Cardiac fibroblast (primary cell): Measurements from ENCODE around the gene UNC93A.
"Not testable (repeated sequence)": the region's sequence is repeated elsewhere in the genome, so short reads cannot be mapped to it uniquely, and the experiment has no call there.

Experiments
- DNase-seq, 2 donors: peaks; one replicate each; pipeline versions ENCODE4 v3.0.0 to v3.0.0-alpha.2; 2010; ENCODE audit warnings: low read depth in 2 of 2
- H3K4me3 ChIP-seq, 2 donors: replicated peaks in 1 of 2; 1 replicate in 1 of 2; 2 replicates in 1 of 2; pipeline ENCODE4 v1.5.1; 2011; ENCODE audit warnings: low read depth in 2 of 2, low read length in 2 of 2, mild to moderate bottlenecking in 2 of 2, moderate library complexity in 1 of 2
- CTCF ChIP-seq: IDR thresholded peaks from one replicate; pipeline ENCODE4 v1.5.1; 2011; ENCODE audit warnings: low read depth, mild to moderate bottlenecking, low read length, inconsistent platforms

Gene UNC93A

GRCh38 chr6:167247814-167248595, 43.1 kb upstream of the UNC93A start:
- no peak for DNase-seq
- no peak for TF ChIP-seq CTCF
- no peak overlapping the region for H3K4me3 ChIP-seq

GRCh38 chr6:167248878-167249455, 42.1 kb upstream of the UNC93A start:
- not testable (repeated sequence) for H3K4me3 ChIP-seq, DNase-seq

GRCh38 chr6:167252271-167252670, 38.8 kb upstream of the UNC93A start:
- H3K4me3 ChIP-seq, result no peak overlapping the region
- DNase-seq, result no peak
- no peak for TF ChIP-seq CTCF

- DNase-seq, result no peak
- no peak overlapping the region for H3K4me3 ChIP-seq
- no peak for TF ChIP-seq CTCF
These were observed 35.1 kb upstream of the UNC93A start for GRCh38 chr6:167255918-167256553.

GRCh38 chr6:167258646-167259045, 32.5 kb upstream of the UNC93A start:
- H3K4me3 ChIP-seq, result no peak overlapping the region
- TF ChIP-seq CTCF, result no peak
- no peak for DNase-seq

GRCh38 chr6:167266057-167266829, 24.9 kb upstream of the UNC93A start:
- DNase-seq, H3K4me3 ChIP-seq: not testable (repeated sequence)

GRCh38 chr6:167266830-167267555, 24.1 kb upstream of the UNC93A start:
- no peak overlapping the region for H3K4me3 ChIP-seq
- no peak for DNase-seq
- TF ChIP-seq CTCF, result no peak

- not testable (repeated sequence) for DNase-seq, H3K4me3 ChIP-seq
These were observed 23.6 kb upstream of the UNC93A start for GRCh38 chr6:167267556-167267898.
